ENCODE results near the gene TNFRSF13B. TPM values are rescaled to one million over a fixed set of nuclear protein-coding genes. Genes with fewer than 3 reads are reported as not detected.

TNFRSF13B gene
- total RNA-seq, 4 donors from 2014 or later, result 0.66 TPM; not detected in 3

- intact Hi-C loops (cut with DNase I), result no loop called here
- Histone ChIP-seq H3K36me3 (no peaks in the 10 kb centered on the region), H3K27me3 (peaks cover 0 to 5% (median 0%) of the 10 kb centered on the region in 4 donors), H3K4me1 (no peaks in the 10 kb centered on the region), H3K9me3 (no peaks in the 10 kb centered on the region), H3K4me3 (no peak overlapping the region), H3K27ac (replicated peaks in 1 of 4) (no peak overlapping the region)
- WGBS, result 89% methylated on average over 2 of the region's 6 CpGs
- TF ChIP-seq EP300 (IDR thresholded peaks at IDR 0.05), result no peak
- no peak for TF ChIP-seq POLR2AphosphoS5 (IDR thresholded peaks at IDR 0.05)
- no peak for TF ChIP-seq CTCF (IDR thresholded peaks at IDR 0.05)
- no peak for TF ChIP-seq POLR2A (IDR thresholded peaks at IDR 0.05; ENCODE audit: low read depth)
- DNase-seq (ENCODE audit: extremely low spot score), result no peak
Observed at GRCh38 chr17:16932611-16933010, 39.3 kb downstream of the TNFRSF13B start.

GRCh38 chr17:16932156-16932555 lies 39.8 kb downstream of the TNFRSF13B start:
- no peaks in the 10 kb centered on the region for H3K4me1 ChIP-seq
- no peak for DNase-seq (ENCODE audit: extremely low spot score)
- TF ChIP-seq CTCF (IDR thresholded peaks at IDR 0.05) (no peak), POLR2AphosphoS5 (IDR thresholded peaks at IDR 0.05) (no peak), POLR2A (IDR thresholded peaks at IDR 0.05; ENCODE audit: low read depth) (no peak), EP300 (IDR thresholded peaks at IDR 0.05) (no peak)
- no peaks in the 10 kb centered on the region for H3K9me3 ChIP-seq
- peaks cover 0 to 5% (median 0%) of the 10 kb centered on the region in 4 donors for H3K27me3 ChIP-seq
- intact Hi-C loops (cut with DNase I), result no loop called here
- no peak overlapping the region for H3K4me3 ChIP-seq
- no peaks in the 10 kb centered on the region for H3K36me3 ChIP-seq
- H3K27ac ChIP-seq (replicated peaks in 1 of 4), result no peak overlapping the region
- 94% methylated on average over 2 of the region's 8 CpGs for WGBS

GRCh38 chr17:16931318-16932060 lies 40.4 kb downstream of the TNFRSF13B start:
- intact Hi-C loops (cut with DNase I), result no loop called here
- Histone ChIP-seq H3K27me3 (peaks cover 0 to 5% (median 0%) of the 10 kb centered on the region in 4 donors), H3K4me1 (no peaks in the 10 kb centered on the region), H3K9me3 (no peaks in the 10 kb centered on the region), H3K27ac (replicated peaks in 1 of 4) (no peak overlapping the region), H3K36me3 (no peaks in the 10 kb centered on the region), H3K4me3 (no peak overlapping the region)
- WGBS, result 86% methylated on average over 7 of the region's 9 CpGs
- no peak for DNase-seq (ENCODE audit: extremely low spot score)
- TF ChIP-seq EP300 (IDR thresholded peaks at IDR 0.05) (no peak), POLR2AphosphoS5 (IDR thresholded peaks at IDR 0.05) (no peak), POLR2A (IDR thresholded peaks at IDR 0.05; ENCODE audit: low read depth) (no peak), CTCF (IDR thresholded peaks at IDR 0.05) (no peak)

- H3K4me1 ChIP-seq, result no peaks in the 10 kb centered on the region
- TF ChIP-seq CTCF (IDR thresholded peaks at IDR 0.05) (no peak), POLR2AphosphoS5 (IDR thresholded peaks at IDR 0.05) (no peak), POLR2A (IDR thresholded peaks at IDR 0.05; ENCODE audit: low read depth) (no peak), EP300 (IDR thresholded peaks at IDR 0.05) (no peak)
- intact Hi-C loops (cut with DNase I), result no loop called here
- no peak overlapping the region for H3K4me3 ChIP-seq
- no peak for DNase-seq (ENCODE audit: extremely low spot score)
- peaks cover 0 to 5% (median 0%) of the 10 kb centered on the region in 4 donors for H3K27me3 ChIP-seq
- 92% methylated on average over 9 of the region's 13 CpGs for WGBS
- H3K36me3 ChIP-seq, result no peaks in the 10 kb centered on the region
- no peaks in the 10 kb centered on the region for H3K9me3 ChIP-seq
- no peak overlapping the region for H3K27ac ChIP-seq (replicated peaks in 1 of 4)
Observed at GRCh38 chr17:16930571-16931317, 41.2 kb downstream of the TNFRSF13B start.

Data from esophagus muscularis mucosa (tissue), 4 donors.